KOPT-K1 (cell line): ENCODE data around the gene PTPN18.
A peak's percentile ranks its signal among the peaks of the same experiment; 100 is the strongest.

Experiments
- H3K27ac ChIP-seq: fragments of 200-600 bp; sonication (generic); 2 replicates; pipeline ENCODE4 v1.5.1; 2016; ENCODE audit warnings: antibody characterized with exemption, mild to moderate bottlenecking, low read depth, low read length; ENCODE audit not compliant: poor library complexity, severe bottlenecking
- H3K36me3 ChIP-seq: fragments of 200-600 bp; sonication (generic); 2 replicates; pipeline ENCODE4 v1.5.1; 2017; ENCODE audit warnings: antibody characterized with exemption, mild to moderate bottlenecking, low read length, moderate library complexity; ENCODE audit not compliant: insufficient read depth
- H3K9me3 ChIP-seq: fragments of 200-600 bp; sonication (generic); 2 replicates; pipeline ENCODE4 v1.5.1; 2017; ENCODE audit warnings: antibody characterized with exemption, low read length, mild to moderate bottlenecking; ENCODE audit not compliant: insufficient read depth, poor library complexity, severe bottlenecking

Gene PTPN18

DNA sequence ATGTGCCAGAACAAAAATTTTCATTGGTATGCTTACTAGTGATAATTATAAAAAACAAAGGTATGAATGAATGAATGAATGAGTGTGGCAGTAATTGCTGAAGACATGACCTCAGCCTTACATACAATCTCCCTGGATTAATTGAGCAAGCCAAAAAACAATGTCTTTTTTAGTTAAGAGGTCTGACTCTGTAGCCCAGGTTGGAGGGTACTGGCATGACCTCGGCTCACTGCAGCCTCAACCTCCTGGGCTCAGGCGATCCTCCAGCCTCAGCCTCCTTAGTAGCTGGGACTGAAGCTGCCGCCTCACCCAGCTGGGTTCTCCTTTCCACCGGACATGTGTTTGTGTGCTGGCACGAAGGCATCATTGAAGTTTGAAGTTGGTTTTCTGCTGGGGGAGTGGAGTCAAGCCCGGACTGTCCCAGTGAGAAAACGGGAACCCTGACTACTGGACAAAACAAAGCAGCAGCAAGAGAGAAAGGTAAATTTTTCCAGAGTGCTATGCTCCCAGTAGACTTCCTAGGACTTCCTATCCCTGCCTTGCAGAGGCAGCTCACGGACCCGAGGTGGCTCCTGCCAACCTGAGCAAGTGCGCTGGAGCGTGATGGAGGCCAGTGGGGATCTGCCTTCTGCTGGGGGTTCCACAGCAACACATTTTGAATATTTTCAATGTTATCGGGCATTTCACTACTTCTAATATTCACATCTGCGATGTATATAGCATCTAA lies 19.5 kb upstream of the PTPN18 start:
- Histone ChIP-seq H3K9me3 (no peaks in the 10 kb centered on the region), H3K36me3 (peaks cover 20% of the 10 kb centered on the region), H3K27ac (no peak overlapping the region)

DNA sequence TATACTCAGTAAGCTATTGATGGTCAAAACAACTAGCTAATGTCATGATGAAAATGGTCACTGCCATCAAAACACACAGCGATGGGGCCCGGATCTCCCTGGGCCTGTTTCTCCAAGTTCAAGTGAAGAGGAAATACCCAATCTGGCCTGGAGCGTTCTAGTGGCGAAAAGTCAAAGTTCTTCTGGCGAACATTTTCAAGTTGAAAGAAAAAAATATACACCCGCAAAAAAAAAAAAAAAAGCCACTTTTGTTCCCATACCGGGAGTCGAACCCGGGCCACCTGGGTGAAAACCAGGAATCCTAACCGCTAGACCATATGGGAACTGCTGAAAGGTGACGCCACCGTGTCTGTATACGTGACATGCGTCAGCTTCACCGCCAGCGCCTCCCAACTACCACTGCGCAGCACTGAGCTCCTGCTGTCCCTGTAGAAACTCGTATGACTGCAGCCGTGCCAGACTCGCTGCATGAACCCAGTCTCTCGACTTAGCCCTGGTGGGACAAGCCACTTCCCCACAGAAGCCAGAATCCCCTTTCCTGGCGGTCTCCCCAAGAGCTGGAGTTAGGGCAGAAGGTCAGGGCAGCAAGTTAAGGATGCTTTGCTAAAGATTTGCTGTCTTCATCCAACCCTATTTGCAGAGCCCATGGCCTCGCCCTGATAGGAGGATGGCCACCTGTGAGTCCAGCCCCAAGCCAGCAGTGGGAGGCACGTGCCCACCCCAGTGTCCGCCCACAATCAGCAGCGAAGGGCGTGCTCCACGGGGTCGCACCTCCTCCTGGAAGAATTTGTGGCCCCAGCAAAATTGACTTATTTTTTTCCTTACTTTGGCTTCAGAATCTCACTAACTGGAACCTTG lies 18.8 kb upstream of the PTPN18 start:
- Histone ChIP-seq H3K36me3 (peaks cover 20% of the 10 kb centered on the region), H3K9me3 (no peaks in the 10 kb centered on the region), H3K27ac (no peak overlapping the region)

DNA sequence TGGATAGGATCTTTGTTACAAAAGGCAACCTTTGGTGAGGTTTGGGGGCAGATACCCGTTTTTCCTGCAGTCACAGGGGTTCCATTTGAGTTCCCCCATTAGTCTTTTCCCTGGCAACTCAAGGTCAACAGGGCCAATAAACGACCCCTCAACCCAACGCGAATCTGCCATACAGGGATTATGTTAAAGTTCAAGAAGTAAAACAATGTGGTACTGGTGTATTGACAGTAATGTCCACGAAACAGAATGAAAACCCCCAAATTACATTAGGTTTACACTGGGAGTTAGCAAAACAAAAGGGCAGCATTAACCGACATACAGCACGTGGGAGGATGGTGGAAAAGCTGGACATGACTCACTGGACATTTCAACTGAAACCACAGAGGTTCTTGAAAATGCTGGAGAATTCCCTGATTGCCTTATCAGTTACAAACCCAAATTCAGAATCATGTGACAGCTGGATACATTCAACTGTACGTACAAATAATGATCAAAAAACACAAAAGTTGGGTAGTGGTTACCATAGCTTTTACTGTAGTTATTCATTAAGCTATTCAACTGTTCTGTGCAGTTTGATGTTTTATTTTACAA lies 18.0 kb upstream of the PTPN18 start:
- peaks cover 20% of the 10 kb centered on the region for H3K36me3 ChIP-seq
- H3K9me3 ChIP-seq, result no peaks in the 10 kb centered on the region
- no peak overlapping the region for H3K27ac ChIP-seq

DNA sequence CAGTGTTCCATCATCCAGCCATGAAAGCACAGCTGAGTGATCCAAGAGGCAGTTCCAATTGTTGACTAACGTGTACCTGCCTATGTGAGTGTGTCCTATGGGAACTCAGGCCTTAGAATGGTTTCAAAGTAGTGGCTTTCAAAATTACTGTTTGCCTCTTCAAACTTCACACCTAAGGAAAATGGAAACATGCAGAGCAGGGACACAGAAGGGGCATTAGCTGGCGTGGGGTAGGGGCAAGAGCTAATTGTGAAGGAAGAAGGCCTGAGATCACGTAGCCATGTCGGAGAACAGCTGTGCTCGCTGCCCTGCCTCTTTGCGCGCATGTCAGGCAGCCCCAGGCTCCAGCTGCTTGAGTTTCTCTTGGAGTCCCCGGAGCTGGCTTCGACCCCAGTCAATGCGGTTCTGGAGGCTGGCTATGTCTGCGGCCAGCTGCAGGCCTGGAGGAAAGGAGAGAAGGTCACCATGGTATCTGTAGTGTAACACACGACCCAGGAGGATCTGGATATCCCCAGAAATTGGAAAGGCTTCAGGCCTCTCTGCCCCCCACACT lies 17.0 kb upstream of the PTPN18 start:
- Histone ChIP-seq H3K36me3 (peaks cover 20% of the 10 kb centered on the region), H3K27ac (no peak overlapping the region), H3K9me3 (no peaks in the 10 kb centered on the region)

DNA sequence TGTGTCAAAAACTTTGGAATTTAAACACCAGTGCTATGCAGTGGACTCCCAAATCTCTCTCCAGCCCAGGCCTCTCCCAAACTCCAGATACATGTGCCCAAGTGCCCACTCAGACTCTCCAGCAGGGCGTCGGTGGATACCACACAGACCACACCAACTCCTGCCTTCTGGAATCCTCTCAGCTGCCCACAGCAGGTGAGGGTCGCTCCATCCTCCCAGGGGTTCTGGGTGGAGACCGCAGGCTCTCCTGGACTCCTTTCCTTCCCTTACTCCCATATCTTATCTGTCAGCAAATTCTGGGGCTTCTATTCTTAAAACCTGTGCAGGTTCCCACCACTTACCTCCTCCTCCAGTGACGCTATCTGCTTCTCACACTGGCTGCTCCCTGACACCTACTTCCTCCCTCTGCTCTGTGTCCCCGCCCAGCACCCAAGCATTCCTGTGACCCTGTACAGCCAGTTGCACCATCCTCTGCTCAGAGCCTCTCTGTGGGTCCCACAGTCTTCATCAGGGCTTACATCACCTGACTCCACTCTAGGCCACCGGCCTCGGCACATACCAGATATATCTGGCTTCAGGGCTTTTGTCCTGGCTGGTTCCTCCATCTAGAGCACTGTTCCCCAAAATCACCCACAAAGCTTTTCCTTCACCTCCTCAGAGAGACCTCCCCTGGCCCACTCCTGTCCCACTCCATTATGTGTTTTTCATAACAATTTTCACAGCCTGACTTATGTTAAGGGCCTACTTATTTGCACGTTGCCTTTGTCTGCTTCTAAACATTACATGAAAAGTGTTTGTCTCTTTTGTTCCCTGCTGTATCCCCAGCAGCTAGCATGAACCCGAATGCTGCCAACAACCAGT lies 15.7 kb upstream of the PTPN18 start:
- Histone ChIP-seq H3K9me3 (no peaks in the 10 kb centered on the region), H3K36me3 (peaks cover 30% of the 10 kb centered on the region), H3K27ac (no peak overlapping the region)

DNA sequence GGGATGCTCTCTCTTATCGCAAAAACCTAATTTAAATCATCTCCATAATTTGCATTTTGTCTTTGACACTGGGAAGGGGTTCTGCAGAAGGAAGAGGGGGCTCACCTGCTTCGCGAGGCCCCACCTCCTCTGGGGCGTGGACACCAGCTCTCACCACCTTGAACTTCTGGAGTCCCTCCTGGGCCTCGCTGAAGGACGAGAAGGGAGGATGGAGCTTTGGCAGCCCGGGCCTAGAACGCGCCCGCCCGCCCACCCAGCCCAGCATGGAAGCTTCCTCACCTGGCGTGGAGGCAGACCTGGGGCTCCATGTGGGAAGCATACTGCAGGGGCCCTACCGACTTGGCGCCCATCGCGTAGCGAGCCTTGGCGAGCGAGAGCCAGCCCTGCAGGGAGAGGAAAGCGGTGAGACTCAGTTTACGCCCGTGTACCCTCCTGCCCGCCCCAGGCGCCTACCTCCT lies 14.3 kb upstream of the PTPN18 start:
- Histone ChIP-seq H3K9me3 (no peaks in the 10 kb centered on the region), H3K36me3 (peaks cover 45% of the 10 kb centered on the region), H3K27ac (peak overlapping the region; percentile 80)

DNA sequence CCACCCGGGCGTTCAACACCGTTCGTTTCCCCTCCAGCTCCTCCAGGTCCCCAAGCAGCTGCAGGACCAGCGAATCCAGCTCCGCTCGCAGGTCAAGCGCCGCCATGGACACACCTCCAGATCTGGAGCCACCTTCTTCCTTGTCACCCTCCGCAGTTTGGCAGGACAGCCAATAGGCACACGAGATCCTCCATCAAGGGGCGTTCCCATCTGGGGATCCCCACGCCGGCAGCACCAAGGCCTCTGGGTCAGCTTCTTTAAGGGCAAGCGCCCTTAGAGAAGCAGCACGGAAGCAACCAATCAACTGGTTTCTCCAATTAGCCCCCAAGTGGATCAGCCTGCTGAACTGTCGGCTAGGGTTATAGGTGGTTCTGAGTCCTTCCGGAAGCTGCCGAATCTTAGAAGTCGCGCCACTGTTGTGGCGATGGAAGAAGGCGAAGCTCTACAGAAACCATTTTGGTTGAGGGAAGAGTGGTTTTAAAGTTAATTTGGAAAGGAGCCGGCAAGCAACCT lies 13.8 kb upstream of the PTPN18 start:
- Histone ChIP-seq H3K36me3 (peaks cover 50% of the 10 kb centered on the region), H3K27ac (peak overlapping the region; percentile 80), H3K9me3 (no peaks in the 10 kb centered on the region)

DNA sequence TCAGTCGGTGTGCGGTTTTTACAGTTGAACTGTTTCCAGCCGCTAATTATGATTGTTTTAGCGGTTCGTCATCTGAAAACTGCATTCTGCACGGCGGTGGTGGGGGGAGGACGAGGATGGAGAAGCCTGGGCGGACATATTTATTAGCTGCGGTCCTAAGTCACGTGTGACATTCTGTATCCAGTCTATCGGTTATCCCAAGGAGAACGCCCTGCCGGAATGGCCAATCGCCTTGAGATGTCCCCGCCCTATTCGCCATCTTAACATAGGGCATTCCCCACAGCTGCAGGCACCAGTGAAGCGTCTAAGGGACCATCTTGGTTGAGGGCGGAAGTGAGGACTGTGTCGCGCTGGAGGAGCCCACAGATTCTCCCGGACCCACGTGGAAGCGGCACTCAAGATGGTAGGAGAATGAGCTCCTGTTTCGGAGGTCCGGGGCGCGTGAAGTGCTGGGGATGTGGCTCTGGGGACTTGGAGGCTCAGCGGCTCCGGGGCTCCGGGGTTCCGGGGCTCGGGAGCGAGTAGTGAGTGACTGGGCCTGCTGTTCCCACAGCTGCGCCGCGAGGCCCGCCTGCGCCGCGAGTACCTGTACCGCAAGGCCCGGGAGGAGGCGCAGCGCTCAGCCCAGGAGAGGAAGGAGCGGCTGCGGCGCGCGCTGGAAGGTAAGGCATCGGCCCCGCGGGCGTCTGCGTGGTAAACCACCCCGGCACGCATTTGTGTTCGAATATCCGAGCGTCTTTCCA lies 13.2 kb upstream of the PTPN18 start, which contains the start of gene IMP4:
TSS of gene IMP4 (plus strand) at position 365 of the 743 bp plus-strand sequence. CDS start at position 401, 36 bp downstream.
- H3K36me3 ChIP-seq, result peaks cover 56% of the 10 kb centered on the region

DNA sequence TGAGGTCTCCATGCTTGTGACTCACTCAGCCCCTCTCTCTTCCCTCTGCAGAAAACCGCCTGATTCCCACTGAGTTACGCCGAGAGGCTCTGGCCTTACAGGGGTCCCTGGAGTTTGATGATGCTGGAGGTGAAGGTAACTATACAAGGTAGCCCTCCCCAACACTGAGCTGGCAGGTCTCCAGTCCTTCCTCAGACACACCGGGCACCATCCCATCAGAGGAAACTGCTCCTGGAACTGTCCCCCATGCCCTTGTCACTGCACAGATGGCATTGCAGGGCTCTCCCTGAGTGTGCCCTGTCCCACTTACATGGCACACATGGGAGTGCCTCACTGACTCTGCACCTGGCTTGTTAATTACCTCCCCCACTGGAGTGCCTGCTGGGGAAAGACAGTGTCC lies 11.3 kb upstream of the PTPN18 start:
- Histone ChIP-seq H3K36me3 (peaks cover 56% of the 10 kb centered on the region), H3K9me3 (no peaks in the 10 kb centered on the region), H3K27ac (no peak overlapping the region)

More for the DNA sequence above, 13.2 kb upstream of the PTPN18 start, which contains the start of gene IMP4:
- Histone ChIP-seq H3K9me3 (no peaks in the 10 kb centered on the region), H3K27ac (peak within 1 kb of the TSS; percentile 80)

DNA sequence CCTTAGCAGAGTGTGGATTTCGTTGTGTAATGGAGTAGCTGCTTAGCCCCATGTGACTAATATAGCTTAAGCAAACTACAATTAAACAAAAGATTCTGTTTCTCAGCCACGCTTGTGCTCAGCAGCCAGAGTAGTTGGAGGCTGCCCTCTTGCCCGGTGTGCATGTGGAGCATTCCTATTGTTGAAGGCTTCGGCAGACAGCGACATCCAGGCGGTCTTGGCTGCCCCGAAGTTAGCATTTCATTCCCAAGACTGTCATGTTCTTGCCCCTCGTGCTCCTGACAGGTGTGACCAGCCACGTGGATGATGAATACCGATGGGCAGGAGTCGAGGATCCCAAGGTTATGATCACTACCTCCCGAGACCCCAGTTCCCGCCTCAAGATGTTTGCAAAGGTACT lies 10.8 kb upstream of the PTPN18 start:
- Histone ChIP-seq H3K36me3 (peaks cover 57% of the 10 kb centered on the region), H3K9me3 (no peaks in the 10 kb centered on the region), H3K27ac (no peak overlapping the region)

DNA sequence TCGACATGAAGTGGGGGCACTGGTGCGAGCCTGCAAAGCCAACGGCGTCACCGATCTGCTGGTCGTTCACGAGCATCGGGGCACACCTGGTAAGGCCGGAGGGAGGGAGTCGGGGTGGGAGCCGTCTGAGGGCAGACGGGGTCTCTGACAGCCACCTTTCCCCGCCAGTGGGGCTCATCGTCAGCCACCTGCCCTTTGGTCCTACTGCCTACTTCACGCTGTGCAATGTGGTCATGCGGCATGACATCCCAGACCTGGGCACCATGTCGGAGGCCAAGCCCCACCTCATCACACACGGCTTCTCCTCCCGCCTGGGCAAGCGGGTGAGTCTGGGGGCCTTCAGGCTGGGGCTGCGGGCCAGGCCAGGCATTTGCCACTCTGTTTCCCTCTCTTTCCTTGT lies 10.2 kb upstream of the PTPN18 start:
- no peak overlapping the region for H3K27ac ChIP-seq
- no peaks in the 10 kb centered on the region for H3K9me3 ChIP-seq
- peaks cover 57% of the 10 kb centered on the region for H3K36me3 ChIP-seq

DNA sequence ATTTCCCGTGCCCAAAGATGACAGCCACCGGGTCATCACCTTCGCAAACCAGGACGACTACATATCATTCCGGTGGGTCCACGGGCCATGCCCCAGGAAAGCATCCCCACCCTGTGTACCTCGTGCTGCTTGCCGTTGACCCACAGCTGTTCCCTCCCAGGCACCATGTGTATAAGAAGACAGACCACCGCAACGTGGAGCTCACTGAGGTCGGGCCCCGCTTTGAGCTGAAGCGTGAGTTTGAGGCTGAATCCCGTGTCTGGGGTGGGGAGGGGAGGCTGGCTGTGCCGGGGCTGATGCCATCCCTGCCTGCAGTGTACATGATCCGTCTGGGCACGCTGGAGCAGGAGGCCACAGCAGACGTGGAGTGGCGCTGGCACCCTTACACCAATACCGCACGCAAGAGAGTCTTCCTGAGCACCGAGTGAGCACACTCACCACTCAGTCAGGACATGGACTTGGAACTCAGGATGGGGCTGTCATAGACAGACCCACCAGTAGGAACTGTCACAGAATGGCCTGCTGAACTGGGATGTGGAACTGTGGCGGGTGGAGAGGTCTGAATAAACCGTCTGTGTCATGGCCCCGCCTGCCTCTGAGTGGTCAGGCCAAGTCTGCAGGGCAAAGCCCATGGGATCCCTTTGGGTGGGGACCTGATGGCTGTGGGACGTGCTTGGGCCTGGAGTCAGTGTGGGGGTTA lies 9.7 kb upstream of the PTPN18 start:
- H3K27ac ChIP-seq, result no peak overlapping the region
- no peaks in the 10 kb centered on the region for H3K9me3 ChIP-seq
- peaks cover 57% of the 10 kb centered on the region for H3K36me3 ChIP-seq

DNA sequence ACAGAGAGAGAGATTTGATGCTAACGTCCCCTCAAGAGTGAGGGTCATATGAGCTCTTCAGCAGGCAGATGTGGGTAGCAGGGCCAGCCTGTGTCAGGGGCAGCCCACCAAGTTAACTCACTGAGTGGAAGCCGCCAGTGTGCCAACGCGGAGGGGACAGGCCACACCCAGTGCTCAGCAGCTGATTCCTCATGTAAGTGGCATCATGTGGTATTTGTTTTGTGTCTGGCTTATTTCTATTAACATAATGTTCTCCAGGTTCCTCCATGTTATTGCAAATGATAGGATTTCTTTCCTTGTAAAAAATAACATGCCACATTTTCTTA lies 9.2 kb upstream of the PTPN18 start:
- Histone ChIP-seq H3K9me3 (no peaks in the 10 kb centered on the region), H3K36me3 (peaks cover 57% of the 10 kb centered on the region)

More for the DNA sequence above, 9.2 kb upstream of the PTPN18 start:
- H3K27ac ChIP-seq, result no peak overlapping the region
